Mesodermal cell (in vitro differentiated cells): Measurements from ENCODE around the gene TPR.

Experiments used
- H3K27ac ChIP-seq: 2 replicates; pipeline ENCODE4 v1.7.0; 2013; ENCODE audit warnings: mild to moderate bottlenecking, low read depth, low read length, moderate library complexity; ENCODE audit not compliant: severe bottlenecking
- H3K36me3 ChIP-seq: 2 replicates; pipeline ENCODE4 v1.7.1; 2013; ENCODE audit warnings: mild to moderate bottlenecking, low read length, moderate library complexity; ENCODE audit not compliant: control insufficient read depth, insufficient read depth
- H3K4me1 ChIP-seq: one replicate; pipeline ENCODE4 v1.7.1; 2013; ENCODE audit warnings: mild to moderate bottlenecking, low read length; ENCODE audit not compliant: insufficient read depth, control insufficient read depth, poor library complexity, severe bottlenecking
- H3K4me3 ChIP-seq: 2 replicates; pipeline ENCODE4 v1.7.0; 2013; ENCODE audit warnings: low read length, control low read depth, mild to moderate bottlenecking; ENCODE audit not compliant: insufficient read depth, poor library complexity, severe bottlenecking; ENCODE audit errors: extremely low read depth
- H3K9me3 ChIP-seq: 2 replicates; pipeline ENCODE4 v1.7.1; 2013; ENCODE audit warnings: mild to moderate bottlenecking, low read length, moderate library complexity; ENCODE audit not compliant: control insufficient read depth
- WGBS, 2 experiments: methylation state at CpG; one replicate each; pipeline ENCODE4 v1.1.5; 2013; ENCODE audit warnings: missing lambda C conversion rate in 2 of 2; ENCODE audit not compliant: insufficient coverage in 2 of 2; 5-methylcytosine and 5-hydroxymethylcytosine counted together

Gene TPR

GRCh38 chr1:186291271-186291670 is 83.8 kb downstream of the TPR start:
- Histone ChIP-seq H3K4me3 (no peak overlapping the region), H3K36me3 (no peaks in the 10 kb centered on the region), H3K27ac (no peak overlapping the region), H3K4me1 (no peaks in the 10 kb centered on the region), H3K9me3 (no peaks in the 10 kb centered on the region)
- WGBS, 2 experiments, result no CpG with 5 or more reads among the region's 2 CpGs

GRCh38 chr1:186289943-186290545 is 85.0 kb downstream of the TPR start:
- H3K27ac ChIP-seq, result no peak overlapping the region
- H3K9me3 ChIP-seq, result no peaks in the 10 kb centered on the region
- H3K36me3 ChIP-seq, result no peaks in the 10 kb centered on the region
- no peaks in the 10 kb centered on the region for H3K4me1 ChIP-seq
- no peak overlapping the region for H3K4me3 ChIP-seq
- WGBS, 2 experiments, result 93 to 95% methylated on average over 3 of the region's 4 CpGs

GRCh38 chr1:186286615-186287315 is 88.3 kb downstream of the TPR start:
- Histone ChIP-seq H3K27ac (no peak overlapping the region), H3K4me1 (no peaks in the 10 kb centered on the region), H3K9me3 (no peaks in the 10 kb centered on the region), H3K4me3 (no peak overlapping the region), H3K36me3 (no peaks in the 10 kb centered on the region)
- WGBS, 2 experiments, result 93 to 96% methylated on average over 3 of the region's 7 CpGs

GRCh38 chr1:186283374-186283773 is 91.7 kb downstream of the TPR start:
- no peaks in the 10 kb centered on the region for H3K36me3 ChIP-seq
- WGBS, 2 experiments, result no CpG with 5 or more reads among the region's 3 CpGs
- no peaks in the 10 kb centered on the region for H3K4me1 ChIP-seq
- no peak overlapping the region for H3K4me3 ChIP-seq
- no peak overlapping the region for H3K27ac ChIP-seq
- H3K9me3 ChIP-seq, result no peaks in the 10 kb centered on the region

GRCh38 chr1:186282466-186282865 is 92.6 kb downstream of the TPR start:
- no peaks in the 10 kb centered on the region for H3K36me3 ChIP-seq
- H3K4me1 ChIP-seq, result no peaks in the 10 kb centered on the region
- no peak overlapping the region for H3K4me3 ChIP-seq
- no peaks in the 10 kb centered on the region for H3K9me3 ChIP-seq
- H3K27ac ChIP-seq, result no peak overlapping the region
- WGBS, 2 experiments, result 90 to 94% methylated on average over 5 to 8 of the region's 8 CpGs

- 83% methylated on average over 1 of the region's 2 CpGs; no CpG with 5 or more reads in 1 of the 2 experiments for whole genome bisulfite sequencing, 2 experiments
- Histone ChIP-seq H3K4me3 (no peak overlapping the region), H3K36me3 (no peaks in the 10 kb centered on the region), H3K9me3 (no peaks in the 10 kb centered on the region), H3K4me1 (no peaks in the 10 kb centered on the region), H3K27ac (no peak overlapping the region)
These were observed 99.2 kb downstream of the TPR start for GRCh38 chr1:186275822-186276221.

GRCh38 chr1:186272486-186272885 is 102.6 kb downstream of the TPR start:
- H3K27ac ChIP-seq, result no peak overlapping the region
- no peak overlapping the region for H3K4me3 ChIP-seq
- H3K9me3 ChIP-seq, result no peaks in the 10 kb centered on the region
- H3K4me1 ChIP-seq, result no peaks in the 10 kb centered on the region
- no peaks in the 10 kb centered on the region for H3K36me3 ChIP-seq
- WGBS, 2 experiments, result no CpG with 5 or more reads among the region's 1 CpG

- no peak overlapping the region for H3K27ac ChIP-seq
- no peaks in the 10 kb centered on the region for H3K9me3 ChIP-seq
- 90 to 100% methylated on average over 1 of the region's 6 CpGs for WGBS, 2 experiments
- H3K36me3 ChIP-seq, result no peaks in the 10 kb centered on the region
- H3K4me1 ChIP-seq, result no peaks in the 10 kb centered on the region
- H3K4me3 ChIP-seq, result no peak overlapping the region
These were observed 104.0 kb downstream of the TPR start for GRCh38 chr1:186271032-186271431.
